PFSK-1 (cell line): Measurements from ENCODE around the gene NKX2-8.

ENCODE experiments used
- POLR2AphosphoS5 ChIP-seq: IDR thresholded peaks from 2 replicates; pipeline ENCODE4 v1.6.1; 2012; ENCODE audit warnings: low read depth, mild to moderate bottlenecking, control low read depth, low read length, moderate library complexity
- TAF1 ChIP-seq: IDR thresholded peaks from 2 replicates; pipeline ENCODE4 v1.6.1; 2012; ENCODE audit warnings: low read length, control low read depth, borderline replicate concordance; ENCODE audit not compliant: insufficient read depth

GRCh38 chr14:36604757-36605505, 22.5 kb upstream of the NKX2-8 start:
- no peak for TF ChIP-seq POLR2AphosphoS5
- TF ChIP-seq TAF1 = no peak
